Keratinocyte (primary cell): Measurements from ENCODE around the gene ARTN.

ENCODE experiments used
- EZH2 ChIP-seq: IDR thresholded peaks from one replicate; pipeline ENCODE4 v1.6.1; 2012; ENCODE audit warnings: inconsistent platforms, mild to moderate bottlenecking, low read length, moderate library complexity
- TF ChIP-seq, protein P1 (sequence below), 3 experiments: IDR thresholded peaks in 1 of 3; conservative IDR thresholded peaks in 1 of 3; optimal IDR thresholded peaks in 1 of 3; 2 replicates in 2 of 3; 3 replicates in 1 of 3; pipeline versions ENCODE3 to v1.5.1; 2011; ENCODE audit warnings: low read length in 3 of 3, mild to moderate bottlenecking in 3 of 3, moderate library complexity in 2 of 3, control low read depth in 1 of 3, inconsistent platforms in 1 of 3; ENCODE audit not compliant: insufficient read depth in 2 of 3; ENCODE audit errors: extremely low read depth in 1 of 3

DNA sequence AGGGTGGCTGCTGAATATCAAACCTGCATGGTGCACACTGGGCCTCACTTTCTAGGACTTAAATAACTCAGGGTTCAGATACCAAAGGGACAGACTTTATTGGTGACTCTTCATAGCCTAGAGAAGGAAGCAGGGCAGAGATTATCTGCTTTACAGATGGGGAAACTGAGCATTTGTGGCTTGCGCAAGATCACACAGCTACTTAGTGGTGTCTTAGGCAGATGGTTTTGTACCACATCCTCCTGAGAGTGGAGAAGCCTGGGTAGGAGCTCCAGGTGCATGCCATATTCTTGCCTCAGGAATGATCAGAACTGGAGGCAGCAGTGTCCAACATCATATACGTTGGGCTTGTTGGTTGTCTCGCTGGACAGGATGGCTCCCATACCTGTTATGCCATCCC lies 29.4 kb downstream of the ARTN start:
- TF ChIP-seq, protein P1, sequence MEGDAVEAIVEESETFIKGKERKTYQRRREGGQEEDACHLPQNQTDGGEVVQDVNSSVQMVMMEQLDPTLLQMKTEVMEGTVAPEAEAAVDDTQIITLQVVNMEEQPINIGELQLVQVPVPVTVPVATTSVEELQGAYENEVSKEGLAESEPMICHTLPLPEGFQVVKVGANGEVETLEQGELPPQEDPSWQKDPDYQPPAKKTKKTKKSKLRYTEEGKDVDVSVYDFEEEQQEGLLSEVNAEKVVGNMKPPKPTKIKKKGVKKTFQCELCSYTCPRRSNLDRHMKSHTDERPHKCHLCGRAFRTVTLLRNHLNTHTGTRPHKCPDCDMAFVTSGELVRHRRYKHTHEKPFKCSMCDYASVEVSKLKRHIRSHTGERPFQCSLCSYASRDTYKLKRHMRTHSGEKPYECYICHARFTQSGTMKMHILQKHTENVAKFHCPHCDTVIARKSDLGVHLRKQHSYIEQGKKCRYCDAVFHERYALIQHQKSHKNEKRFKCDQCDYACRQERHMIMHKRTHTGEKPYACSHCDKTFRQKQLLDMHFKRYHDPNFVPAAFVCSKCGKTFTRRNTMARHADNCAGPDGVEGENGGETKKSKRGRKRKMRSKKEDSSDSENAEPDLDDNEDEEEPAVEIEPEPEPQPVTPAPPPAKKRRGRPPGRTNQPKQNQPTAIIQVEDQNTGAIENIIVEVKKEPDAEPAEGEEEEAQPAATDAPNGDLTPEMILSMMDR (optimal IDR thresholded peaks at IDR 0.05 in 1 of 3, IDR thresholded peaks at IDR 0.05 in 1 of 3, conservative IDR thresholded peaks at IDR 0.05 in 1 of 3; ENCODE audit: extremely low read depth in 1 of 3, insufficient read depth in 2 of 3, low read length in 3 of 3): no peak
- TF ChIP-seq EZH2: no peak
